Esophagus (tissue), 2 donors: ENCODE data around the gene GALNT7. TPM values are rescaled to one million over a fixed set of nuclear protein-coding genes. Genes with fewer than 3 reads are reported as not detected.

ENCODE experiments used
- H3K27ac ChIP-seq, 2 donors: one replicate each; pipeline ENCODE4 v1.5.1; 2013; ENCODE audit warnings: low read depth in 2 of 2, mild to moderate bottlenecking in 2 of 2, inconsistent platforms in 1 of 2, low read length in 1 of 2, moderate library complexity in 1 of 2
- H3K27me3 ChIP-seq, 2 donors: one replicate each; pipeline ENCODE4 v1.6.1; 2013; ENCODE audit warnings: low read length in 2 of 2, control low read depth in 1 of 2, mild to moderate bottlenecking in 1 of 2; ENCODE audit not compliant: insufficient read depth in 2 of 2, control insufficient read depth in 1 of 2
- H3K36me3 ChIP-seq, 2 donors: one replicate each; pipeline ENCODE4 v1.6.1; 2013; ENCODE audit warnings: low read length in 1 of 2; ENCODE audit not compliant: control insufficient read depth in 2 of 2, insufficient read depth in 2 of 2
- H3K4me1 ChIP-seq, 2 donors: one replicate each; pipeline ENCODE4 v1.6.1; 2013; ENCODE audit warnings: low read length in 1 of 2; ENCODE audit not compliant: control insufficient read depth in 2 of 2, insufficient read depth in 2 of 2
- H3K4me3 ChIP-seq, 2 donors: one replicate each; pipeline ENCODE4 v1.5.1; 2013; ENCODE audit warnings: low read length in 2 of 2, mild to moderate bottlenecking in 2 of 2, low read depth in 1 of 2, moderate library complexity in 1 of 2
- H3K9me3 ChIP-seq, 2 donors: one replicate each; pipeline ENCODE4 v1.6.1; 2013; ENCODE audit warnings: mild to moderate bottlenecking in 2 of 2, low read depth in 1 of 2, low read length in 1 of 2, moderate library complexity in 1 of 2; ENCODE audit not compliant: control insufficient read depth in 2 of 2, insufficient read depth in 1 of 2
- WGBS, 2 donors: extraction: QIAGEN DNeasy Blood & Tissue Kit; methylation state at CpG; one replicate each; pipeline ENCODE4 v1.1.7; 2013; 5-methylcytosine and 5-hydroxymethylcytosine counted together
- polyA plus RNA-seq, 2 donors: library from polyadenylated mRNA; stranded (reverse); fragments of 200-250 nt; gene quantifications; one replicate each; pipeline ENCODE4 v1.2.3, GENCODE V29; 2013
- donor health status: healthy with polysubstance abuse.
- donor health status: Bipolar disorder and iron deficiency.

The GALNT7 gene
- polyA plus RNA-seq, 2 donors, result 13.6 to 15.1 TPM

DNA sequence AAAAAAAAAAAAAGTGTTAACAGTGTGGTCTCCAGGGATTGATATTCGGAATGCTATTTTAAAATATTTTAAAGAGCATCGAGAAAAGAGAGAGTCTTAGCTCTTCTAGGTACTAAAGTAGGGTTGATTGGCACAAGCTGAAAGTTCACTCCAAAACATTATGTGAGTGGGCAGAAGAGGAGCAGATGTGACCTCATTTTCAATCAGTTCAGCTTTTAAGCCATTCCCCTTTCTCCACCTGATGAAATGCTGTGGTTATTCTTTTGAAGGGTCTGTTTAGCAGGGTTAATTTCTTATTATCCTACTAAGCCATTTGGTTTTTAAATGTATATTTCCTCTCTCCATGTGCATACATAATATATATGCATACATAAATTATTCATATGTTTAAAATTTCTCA lies 69.2 kb downstream of the GALNT7 start:
- peaks cover 3% of the 10 kb centered on the region in 2 donors for H3K4me1 ChIP-seq
- no peaks in the 10 kb centered on the region for H3K27me3 ChIP-seq
- no peaks in the 10 kb centered on the region for H3K9me3 ChIP-seq
- 80 to 87% methylated on average over 2 of the region's 2 CpGs for WGBS, 2 donors
- no peak overlapping the region for H3K27ac ChIP-seq
- no peaks in the 10 kb centered on the region for H3K36me3 ChIP-seq
- H3K4me3 ChIP-seq, result no peak overlapping the region

DNA sequence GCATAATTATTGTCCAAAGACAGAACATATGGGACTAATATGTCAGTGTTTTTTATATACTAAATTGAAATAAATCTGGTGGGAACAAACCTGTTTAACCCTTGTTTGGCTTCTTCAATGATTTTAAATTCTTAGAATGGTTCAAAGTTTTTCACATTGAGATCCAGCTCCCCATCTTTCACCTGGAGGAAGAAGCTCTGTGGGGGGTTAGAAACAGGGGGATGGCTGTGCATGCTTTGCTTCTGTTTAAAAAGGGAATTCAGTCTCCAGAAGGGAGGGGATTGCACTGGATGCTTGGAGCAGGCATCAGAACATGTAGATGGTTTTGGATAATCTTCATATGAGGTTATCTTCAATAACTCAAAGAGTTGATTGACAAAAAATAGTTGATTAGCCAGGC lies 72.1 kb downstream of the GALNT7 start:
- Histone ChIP-seq H3K36me3 (no peaks in the 10 kb centered on the region), H3K27ac (no peak overlapping the region), H3K4me1 (peaks cover 3% of the 10 kb centered on the region in 2 donors), H3K9me3 (no peaks in the 10 kb centered on the region), H3K4me3 (no peak overlapping the region), H3K27me3 (no peaks in the 10 kb centered on the region)

DNA sequence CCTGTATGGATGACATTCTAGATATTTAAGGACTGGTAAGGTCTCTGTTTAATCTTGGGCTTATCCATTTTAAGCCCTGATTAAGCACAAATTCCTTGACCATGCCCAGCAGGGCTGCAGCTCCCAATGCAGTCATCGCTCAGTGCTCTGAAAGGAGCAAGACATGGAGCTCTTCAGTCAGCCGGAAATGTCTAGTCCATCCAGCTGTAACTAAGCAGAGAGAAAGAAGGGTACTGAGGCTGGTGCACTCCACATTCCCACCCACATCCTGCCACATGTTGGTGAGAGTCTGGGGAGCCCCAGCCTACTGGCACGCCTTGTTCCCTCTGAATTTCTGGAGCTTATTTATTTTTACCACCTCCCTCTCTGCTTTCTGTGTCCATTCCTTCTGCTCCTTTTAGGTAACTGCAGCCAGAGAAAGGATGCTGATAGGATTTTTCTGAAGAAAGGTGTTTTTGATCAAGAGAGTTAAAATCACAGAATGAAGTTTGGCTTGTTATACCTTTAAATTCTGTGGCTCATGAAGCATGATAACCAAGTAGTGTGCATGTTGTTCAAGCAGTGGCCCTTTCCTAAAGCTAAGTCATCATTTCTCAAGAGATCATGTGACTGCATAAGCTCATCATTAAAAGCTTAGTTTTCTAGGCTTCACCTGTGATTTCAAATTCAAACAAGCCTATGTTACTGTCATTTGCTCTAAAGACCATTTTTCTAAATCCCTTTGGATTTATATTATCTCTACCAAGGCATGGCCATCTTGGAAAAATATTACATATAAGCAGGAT lies 74.0 kb downstream of the GALNT7 start:
- Histone ChIP-seq H3K27me3 (no peaks in the 10 kb centered on the region), H3K9me3 (no peaks in the 10 kb centered on the region)
- WGBS, 2 donors, result 77 to 83% methylated on average over 3 of the region's 3 CpGs

DNA sequence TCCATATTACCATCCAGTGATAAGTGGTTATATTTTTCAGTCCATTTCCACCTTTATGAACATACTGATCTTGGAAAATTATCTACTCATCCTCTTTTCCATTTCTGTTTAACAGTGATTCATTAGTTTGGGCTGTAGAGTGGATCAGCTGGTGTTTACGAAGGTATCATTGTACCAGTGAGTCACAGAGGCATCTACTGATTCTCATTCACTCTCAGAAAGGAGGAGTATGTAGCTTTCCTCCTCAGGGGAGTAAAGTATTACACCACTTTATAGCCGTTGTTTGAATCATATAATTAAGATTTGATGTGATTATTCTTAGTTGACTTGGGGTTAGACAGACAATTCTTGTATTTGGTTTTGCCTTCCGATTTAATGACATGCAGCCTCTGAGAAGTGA lies 74.7 kb downstream of the GALNT7 start:
- Histone ChIP-seq H3K4me1 (peaks cover 3% of the 10 kb centered on the region in 2 donors), H3K4me3 (no peak overlapping the region), H3K36me3 (no peaks in the 10 kb centered on the region), H3K9me3 (no peaks in the 10 kb centered on the region), H3K27me3 (no peaks in the 10 kb centered on the region), H3K27ac (no peak overlapping the region)
- 75 to 79% methylated on average over 3 of the region's 3 CpGs for WGBS, 2 donors

More for the DNA sequence above, 74.0 kb downstream of the GALNT7 start:
- no peaks in the 10 kb centered on the region for H3K36me3 ChIP-seq
- peaks cover 3% of the 10 kb centered on the region in 2 donors for H3K4me1 ChIP-seq
- no peak overlapping the region for H3K27ac ChIP-seq
- H3K4me3 ChIP-seq, result no peak overlapping the region

DNA sequence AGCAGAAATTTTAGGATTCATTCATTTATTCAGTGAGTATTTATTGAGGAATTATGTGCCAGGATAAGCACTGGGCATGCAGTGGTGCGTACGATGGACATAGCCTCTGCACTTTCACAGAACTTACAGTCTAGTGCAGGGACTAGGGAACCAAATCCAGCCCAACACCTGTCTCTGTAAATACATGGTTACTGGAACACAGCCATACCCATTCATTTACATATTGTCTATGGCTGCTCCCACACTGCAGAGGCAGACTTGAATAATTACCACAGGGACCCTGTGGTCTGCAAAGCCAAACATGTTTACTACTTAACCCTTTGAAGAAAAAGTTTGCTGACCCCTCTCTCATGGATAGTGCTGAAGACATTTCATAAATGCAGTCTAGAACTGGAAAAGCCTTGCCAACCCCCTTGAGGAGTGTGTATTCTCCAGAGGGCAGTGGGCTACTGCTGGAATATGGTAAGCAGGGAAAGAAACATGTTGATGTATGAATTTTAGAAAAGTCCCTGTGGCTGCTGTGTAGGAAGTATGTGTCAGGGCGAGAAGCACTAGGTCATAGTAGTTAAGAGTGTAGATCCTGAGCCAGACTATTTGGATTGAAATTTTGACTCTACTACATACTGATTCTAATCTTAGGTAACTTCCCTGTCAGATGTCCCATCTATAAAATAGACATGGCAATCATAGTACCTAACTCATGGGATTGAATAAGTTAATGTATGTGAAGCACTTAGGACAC lies 75.5 kb downstream of the GALNT7 start:
- Histone ChIP-seq H3K4me1 (peaks cover 3% of the 10 kb centered on the region in 2 donors), H3K9me3 (no peaks in the 10 kb centered on the region), H3K27ac (no peak overlapping the region), H3K4me3 (no peak overlapping the region), H3K36me3 (no peaks in the 10 kb centered on the region), H3K27me3 (no peaks in the 10 kb centered on the region)
- 88 to 95% methylated on average over 3 of the region's 3 CpGs for WGBS, 2 donors

DNA sequence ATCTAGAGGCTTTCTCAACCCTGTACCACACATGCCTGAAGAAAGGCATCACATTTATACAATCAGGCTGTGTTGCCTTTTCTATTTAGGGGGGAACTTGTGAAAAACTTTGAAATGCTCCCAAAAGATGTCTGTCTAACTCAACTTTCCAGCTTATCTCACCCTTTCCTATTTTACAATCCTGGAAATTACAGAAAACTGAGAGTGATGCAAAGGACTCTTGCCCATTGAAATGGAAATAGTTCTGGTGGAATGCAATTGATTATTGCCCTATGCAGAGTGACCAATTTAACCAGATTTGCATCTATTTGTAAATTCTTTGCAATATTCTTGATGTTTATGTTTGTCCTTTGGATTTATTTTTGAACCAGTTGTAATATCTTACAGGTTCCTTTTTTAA lies 77.3 kb downstream of the GALNT7 start:
- Histone ChIP-seq H3K27me3 (no peaks in the 10 kb centered on the region), H3K4me3 (no peak overlapping the region), H3K9me3 (no peaks in the 10 kb centered on the region), H3K27ac (no peak overlapping the region), H3K4me1 (peaks cover 3% of the 10 kb centered on the region in 2 donors), H3K36me3 (peaks cover 0 to 4% of the 10 kb centered on the region in 2 donors)

DNA sequence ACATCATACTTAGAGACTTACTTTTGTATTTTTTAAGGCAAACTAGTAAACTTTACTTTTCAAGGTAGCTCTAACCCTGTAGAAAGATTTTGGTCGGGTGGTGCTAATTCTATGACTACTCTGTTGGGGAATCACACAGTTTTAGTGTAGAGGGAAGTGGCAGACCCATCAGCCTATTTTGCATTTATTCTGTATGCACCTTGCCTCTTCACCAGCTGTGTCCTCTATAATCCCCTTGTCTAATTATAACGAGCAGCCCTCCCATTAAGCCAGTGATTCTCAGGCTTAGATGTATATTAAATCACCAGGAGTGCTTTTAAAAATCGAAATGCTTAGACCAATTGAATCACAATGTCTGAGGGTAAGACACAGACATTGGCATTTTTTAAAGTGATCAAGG lies 78.1 kb downstream of the GALNT7 start:
- Histone ChIP-seq H3K4me1 (peaks cover 3% of the 10 kb centered on the region in 2 donors), H3K27me3 (no peaks in the 10 kb centered on the region), H3K36me3 (peaks cover 0 to 4% of the 10 kb centered on the region in 2 donors), H3K27ac (no peak overlapping the region), H3K4me3 (no peak overlapping the region), H3K9me3 (no peaks in the 10 kb centered on the region)
- 73 to 75% methylated on average over 3 of the region's 3 CpGs for WGBS, 2 donors

DNA sequence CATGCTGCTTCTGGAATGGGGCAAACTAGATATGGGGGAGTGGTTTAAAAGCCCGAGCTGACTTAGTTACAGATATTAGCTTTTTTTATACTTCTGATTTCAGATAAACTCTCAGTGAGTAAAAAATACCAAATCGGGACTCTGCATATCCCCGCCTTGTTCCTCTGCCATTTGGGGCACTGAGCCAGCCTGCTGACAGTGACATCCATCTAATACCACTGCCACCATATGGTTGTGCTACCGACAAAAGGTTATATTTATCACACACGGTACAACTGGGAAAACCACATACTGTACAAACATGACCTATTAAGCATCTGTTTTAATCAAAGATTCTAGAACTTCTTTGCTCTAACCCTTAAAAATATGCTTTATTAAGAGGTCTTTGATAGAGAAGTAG lies 78.7 kb downstream of the GALNT7 start:
- H3K36me3 ChIP-seq, result peaks cover 0 to 4% of the 10 kb centered on the region in 2 donors
- no peak overlapping the region for H3K27ac ChIP-seq
- 58 to 73% methylated on average over 5 of the region's 5 CpGs for WGBS, 2 donors
- H3K4me1 ChIP-seq, result peaks cover 3% of the 10 kb centered on the region in 2 donors
- no peaks in the 10 kb centered on the region for H3K27me3 ChIP-seq
- no peaks in the 10 kb centered on the region for H3K9me3 ChIP-seq
- no peak overlapping the region for H3K4me3 ChIP-seq

DNA sequence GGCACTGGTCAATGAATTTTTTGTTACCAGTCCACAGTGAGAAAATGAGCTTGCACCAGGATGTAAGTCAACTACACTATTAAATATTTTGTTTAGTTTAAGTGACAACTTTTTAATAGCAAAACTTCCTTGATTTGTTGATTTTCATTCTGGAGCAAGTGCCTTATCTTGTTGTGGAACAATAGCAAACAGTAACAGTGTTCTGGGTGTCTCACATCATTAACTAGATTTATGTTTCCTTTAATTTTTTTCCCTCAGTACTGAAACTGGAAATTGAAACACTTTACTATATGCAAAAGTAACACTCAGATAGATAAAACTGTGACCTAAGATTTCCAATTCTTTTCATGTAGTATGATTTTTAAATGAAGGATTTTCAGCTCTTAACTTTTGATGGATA lies 80.1 kb downstream of the GALNT7 start:
- H3K9me3 ChIP-seq, result no peaks in the 10 kb centered on the region
- H3K27me3 ChIP-seq, result no peaks in the 10 kb centered on the region
- peaks cover 0 to 4% of the 10 kb centered on the region in 2 donors for H3K36me3 ChIP-seq
- no peak overlapping the region for H3K27ac ChIP-seq
- H3K4me1 ChIP-seq, result no peaks in the 10 kb centered on the region
- no peak overlapping the region for H3K4me3 ChIP-seq
